HTR-8/SVneo (cell line): ENCODE results near the gene ZNF79.

Source experiments
- DNase-seq: peaks from one replicate; pipeline ENCODE4 v3.0.0; 2011; ENCODE audit warnings: low spot score, mixed read lengths; ENCODE audit not compliant: insufficient read length
- FAIRE-seq: peaks from 2 replicates; lab custom pipeline; 2011; peaks lifted over from hg19 to GRCh38; lab: Jason Lieb, UNC

Gene ZNF79

GRCh38 chr9:127397646-127398274, 26.4 kb upstream of the ZNF79 start:
- FAIRE-seq (peak; percentile 28), DNase-seq (peak; percentile 44)

DNA sequence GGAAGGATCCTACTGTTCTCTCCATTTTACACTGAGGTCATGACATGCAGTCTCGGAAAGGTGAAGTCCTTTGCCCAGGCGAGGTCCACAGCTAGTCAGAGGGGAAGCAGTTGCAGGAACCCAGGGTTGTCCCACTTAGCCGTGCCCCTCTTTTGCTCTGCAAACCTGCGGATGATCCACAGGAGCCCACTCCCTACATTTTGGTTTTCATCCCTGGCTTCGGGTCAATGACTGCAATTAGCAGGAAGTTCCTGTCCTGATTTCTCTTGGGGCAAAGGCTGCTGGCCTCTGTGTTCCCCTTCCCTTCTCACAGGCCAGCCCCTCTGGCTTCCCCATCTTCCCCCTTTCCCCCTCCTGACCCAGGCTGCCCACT, 25.9 kb upstream of the ZNF79 start:
- FAIRE-seq (no peak), DNase-seq (no peak)

DNA sequence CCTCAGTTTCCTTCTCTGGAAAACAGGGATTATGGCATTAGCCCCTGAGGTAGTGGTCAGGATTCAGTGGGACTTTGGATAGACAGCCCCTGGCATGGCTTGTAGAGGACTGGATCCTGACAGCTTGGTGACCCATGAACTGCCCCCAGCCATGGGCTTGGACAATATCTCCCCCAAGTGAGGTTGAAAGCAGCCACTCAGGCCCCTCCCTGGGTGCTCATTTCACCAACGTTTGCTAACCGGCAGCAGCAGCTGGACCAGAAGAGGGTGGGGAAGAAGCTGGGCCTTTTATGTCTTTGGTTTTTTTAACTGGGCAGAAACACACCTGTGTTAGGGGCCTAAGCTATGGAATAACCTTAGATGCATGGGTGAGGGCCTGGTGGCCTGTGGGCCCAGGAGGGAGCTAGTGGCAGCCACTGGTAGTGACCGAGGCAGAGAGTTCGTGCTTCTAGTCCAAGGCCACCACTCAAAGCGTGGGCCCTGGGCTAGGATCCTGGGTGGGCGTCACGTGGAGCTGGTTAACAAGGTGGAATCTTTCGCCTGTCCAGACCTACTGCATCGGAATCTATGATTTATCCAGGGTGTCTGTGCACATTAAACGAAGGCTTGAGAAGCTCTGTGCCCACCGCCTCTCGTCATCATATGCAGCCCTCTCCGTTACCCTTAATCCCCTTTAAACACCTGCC, 25.3 kb upstream of the ZNF79 start:
- FAIRE-seq (no peak), DNase-seq (no peak)

- DNase-seq, result no peak
- no peak for FAIRE-seq
Observed at GRCh38 chr9:127399736-127400269, 24.4 kb upstream of the ZNF79 start.

GRCh38 chr9:127402401-127403090, 21.6 kb upstream of the ZNF79 start:
- FAIRE-seq, result peak; percentile 42

DNA sequence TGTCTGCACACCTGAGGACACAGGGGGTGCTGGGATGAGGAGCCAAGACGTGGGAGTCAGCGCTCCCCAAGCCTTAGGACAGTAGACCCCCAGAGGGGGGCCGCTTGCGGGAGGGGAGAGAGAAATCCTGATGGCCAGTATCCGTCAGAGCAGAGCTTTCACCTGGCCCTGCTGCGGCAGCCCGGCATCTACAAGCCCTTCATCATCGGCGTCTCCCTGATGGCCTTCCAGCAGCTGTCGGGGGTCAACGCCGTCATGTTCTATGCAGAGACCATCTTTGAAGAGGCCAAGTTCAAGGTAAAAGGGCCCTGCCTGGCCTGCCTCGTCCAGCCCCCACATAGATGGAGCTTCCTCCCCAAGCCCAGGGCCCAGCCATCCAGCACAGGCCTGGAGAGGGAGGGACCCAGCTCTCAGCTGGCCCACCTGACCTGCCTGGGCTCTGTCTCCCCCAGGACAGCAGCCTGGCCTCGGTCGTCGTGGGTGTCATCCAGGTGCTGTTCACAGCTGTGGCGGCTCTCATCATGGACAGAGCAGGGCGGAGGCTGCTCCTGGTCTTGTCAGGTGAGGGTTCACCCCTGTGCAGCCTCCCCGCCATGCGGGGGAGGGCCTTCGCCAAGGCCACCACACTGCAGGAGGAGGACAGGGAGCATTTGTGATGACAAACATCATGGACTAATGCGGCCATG, 20.5 kb upstream of the ZNF79 start:
- FAIRE-seq (no peak), DNase-seq (no peak)

More at GRCh38 chr9:127402401-127403090, 21.6 kb upstream of the ZNF79 start:
- no peak for DNase-seq

DNA sequence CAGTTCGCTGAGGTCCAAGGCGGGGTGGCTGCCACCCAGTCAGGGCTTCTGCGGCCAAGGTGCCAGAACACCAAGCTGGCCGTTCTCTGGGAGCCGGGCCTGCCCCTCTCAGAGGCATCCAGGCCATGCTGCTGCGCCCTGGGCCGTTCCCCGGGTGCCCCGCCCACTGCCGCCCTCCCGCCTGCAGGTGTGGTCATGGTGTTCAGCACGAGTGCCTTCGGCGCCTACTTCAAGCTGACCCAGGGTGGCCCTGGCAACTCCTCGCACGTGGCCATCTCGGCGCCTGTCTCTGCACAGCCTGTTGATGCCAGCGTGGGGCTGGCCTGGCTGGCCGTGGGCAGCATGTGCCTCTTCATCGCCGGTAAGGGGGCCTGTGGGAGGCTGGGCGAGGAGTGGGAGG, 19.6 kb upstream of the ZNF79 start:
- FAIRE-seq (no peak), DNase-seq (no peak)

- FAIRE-seq (no peak), DNase-seq (no peak)
Observed at GRCh38 chr9:127405344-127406125, 18.6 kb upstream of the ZNF79 start.

DNA sequence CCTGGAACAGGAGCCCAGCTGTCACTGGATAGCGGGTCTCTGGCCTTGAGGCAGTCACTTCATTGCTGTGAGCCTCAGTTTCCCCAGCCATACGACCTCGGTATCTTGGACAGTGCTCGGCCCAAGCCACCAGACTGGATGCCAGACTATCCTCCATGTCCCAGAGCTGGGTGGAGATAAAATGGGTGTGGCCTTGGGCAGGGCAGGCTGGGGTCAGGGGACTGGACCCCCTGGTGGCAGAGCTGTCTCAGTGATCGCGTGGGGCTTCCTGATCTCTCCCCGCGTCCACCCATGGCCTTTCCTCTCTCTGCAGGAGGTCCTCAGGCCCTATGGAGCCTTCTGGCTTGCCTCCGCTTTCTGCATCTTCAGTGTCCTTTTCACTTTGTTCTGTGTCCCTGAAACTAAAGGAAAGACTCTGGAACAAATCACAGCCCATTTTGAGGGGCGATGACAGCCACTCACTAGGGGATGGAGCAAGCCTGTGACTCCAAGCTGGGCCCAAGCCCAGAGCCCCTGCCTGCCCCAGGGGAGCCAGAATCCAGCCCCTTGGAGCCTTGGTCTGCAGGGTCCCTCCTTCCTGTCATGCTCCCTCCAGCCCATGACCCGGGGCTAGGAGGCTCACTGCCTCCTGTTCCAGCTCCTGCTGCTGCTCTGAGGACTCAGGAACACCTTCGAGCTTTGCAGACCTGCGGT, 17.2 kb upstream of the ZNF79 start:
- FAIRE-seq (no peak), DNase-seq (no peak)

DNA sequence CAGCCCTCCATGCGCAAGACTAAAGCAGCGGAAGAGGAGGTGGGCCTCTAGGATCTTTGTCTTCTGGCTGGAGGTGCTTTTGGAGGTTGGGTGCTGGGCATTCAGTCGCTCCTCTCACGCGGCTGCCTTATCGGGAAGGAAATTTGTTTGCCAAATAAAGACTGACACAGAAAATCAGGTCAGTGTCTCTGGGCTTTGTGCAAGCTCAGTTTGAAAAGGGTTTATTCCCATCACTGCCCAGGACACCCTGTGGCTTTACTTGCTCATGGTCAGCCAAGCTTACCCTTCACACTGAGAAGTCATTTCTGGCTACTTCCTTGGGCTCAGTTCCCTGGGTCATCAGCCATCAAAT, 16.7 kb upstream of the ZNF79 start:
- DNase-seq, result no peak
- FAIRE-seq, result no peak

GRCh38 chr9:127411122-127411521, 13.1 kb upstream of the ZNF79 start:
- no peak for DNase-seq
- no peak for FAIRE-seq

DNA sequence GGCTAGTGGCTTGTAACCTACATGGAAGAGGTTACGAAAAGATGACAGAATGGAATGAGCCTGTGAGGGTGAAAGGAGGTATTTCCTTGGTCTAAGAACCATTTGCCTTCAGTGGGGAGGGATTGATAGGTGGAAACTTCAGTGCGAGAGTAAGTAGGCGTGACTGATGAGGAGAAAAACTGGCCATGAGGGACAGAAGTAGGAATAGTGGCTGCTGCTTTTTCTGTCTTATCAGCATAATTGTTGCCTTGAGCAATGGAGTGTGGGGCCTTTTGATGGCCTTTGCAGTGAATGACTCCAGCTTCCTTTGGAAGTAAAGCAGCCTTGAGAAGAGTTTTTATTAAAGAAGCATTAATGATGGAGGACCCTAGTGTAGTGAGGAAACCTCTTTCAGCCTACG, 9.0 kb upstream of the ZNF79 start:
- DNase-seq (no peak), FAIRE-seq (no peak)

- FAIRE-seq (no peak), DNase-seq (no peak)
Observed at GRCh38 chr9:127415657-127416056, 8.5 kb upstream of the ZNF79 start.

GRCh38 chr9:127417131-127418036, 6.8 kb upstream of the ZNF79 start:
- DNase-seq (no peak), FAIRE-seq (no peak)

GRCh38 chr9:127418037-127418471, 6.1 kb upstream of the ZNF79 start:
- DNase-seq, result peak; percentile 48
- FAIRE-seq, result no peak

GRCh38 chr9:127419348-127419747, 4.8 kb upstream of the ZNF79 start:
- DNase-seq (no peak), FAIRE-seq (no peak)

GRCh38 chr9:127421057-127421456, 3.1 kb upstream of the ZNF79 start:
- DNase-seq (no peak), FAIRE-seq (no peak)

GRCh38 chr9:127422133-127422782, 1.9 kb upstream of the ZNF79 start:
- FAIRE-seq (no peak), DNase-seq (no peak)
